GM12892 (cell line): ENCODE results near the gene SYT12.

ENCODE experiments used
- POLR2A ChIP-seq: IDR thresholded peaks from 2 replicates; pipeline ENCODE4 v1.6.1; 2011; ENCODE audit warnings: low read depth, low read length, control low read depth
- POLR2AphosphoS5 ChIP-seq: IDR thresholded peaks from 2 replicates; pipeline ENCODE4 v1.6.1; 2011; ENCODE audit warnings: low read depth, low read length, control low read depth

- TF ChIP-seq POLR2AphosphoS5 (no peak), POLR2A (no peak)
Measured at GRCh38 chr11:67054836-67055523, 32.0 kb downstream of the SYT12 start.
